Measurements from ENCODE around the gene RABAC1. TPM values are rescaled to one million over a fixed set of nuclear protein-coding genes. Genes with fewer than 3 reads are reported as not detected.

RABAC1 gene
- total and polyA plus RNA-seq, 10 of the 15 experiments (the other 5 are each of a cell fraction or from before 2014, with no cell fraction given) = 10.9 to 115 (median 49.2) TPM

GRCh38 chr19:41945135-41945766, 13.9 kb downstream of the RABAC1 start (continued):
- TF ChIP-seq CTCF (IDR thresholded peaks at IDR 0.05 in 2 of 3, conservative IDR thresholded peaks at IDR 0.05 in 1 of 3; ENCODE audit: control insufficient read depth in 2 of 3, extremely low read depth in 1 of 3, insufficient read depth in 1 of 3, low read depth in 3 of 3, low read length in 3 of 3) = no peak
- no peak for TF ChIP-seq ATF3 (IDR thresholded peaks at IDR 0.05; ENCODE audit: borderline replicate concordance, extremely low read depth, low read depth, low read length)
- TF ChIP-seq SMARCA5 (IDR thresholded peaks at IDR 0.05) = no peak
- TF ChIP-seq TCF3 (IDR thresholded peaks at IDR 0.05; ENCODE audit: borderline replicate concordance, insufficient read depth, low read depth, low read length) = peak; percentile 92
- TF ChIP-seq KAT2A (conservative IDR thresholded peaks at IDR 0.05; ENCODE audit: control insufficient read depth, low read depth, low read length) = no peak
- TF ChIP-seq ASH2L (IDR thresholded peaks at IDR 0.05; ENCODE audit: borderline replicate concordance, low read depth) = peak; percentile 99; the same call in 1 of the 2 replicates
- TF ChIP-seq ZNF274 (IDR thresholded peaks at IDR 0.05; ENCODE audit: insufficient read depth, insufficient read length) = no peak
- peak; percentile 81 for TF ChIP-seq BMI1 (IDR thresholded peaks at IDR 0.05; ENCODE audit: borderline replicate concordance)
- peak; percentile 76 for TF ChIP-seq RAD51 (IDR thresholded peaks at IDR 0.05)
- TF ChIP-seq ATF7 (IDR thresholded peaks at IDR 0.05; ENCODE audit: low read depth) = peak; percentile 97
- TF ChIP-seq MXI1 (IDR thresholded peaks at IDR 0.05; ENCODE audit: low read depth, low read length) = 0 out of 2 replicates have a peak, but pooled peaks have one; percentile 59
- peak; percentile 42; the same call in 1 of the 2 replicates for TF ChIP-seq RB1 (IDR thresholded peaks at IDR 0.05; ENCODE audit: borderline replicate concordance)
- TF ChIP-seq NR2F1 (conservative IDR thresholded peaks at IDR 0.05) = peak; percentile 100
- peak; percentile 86 for TF ChIP-seq RBBP5 (conservative IDR thresholded peaks at IDR 0.05)
- no peak for TF ChIP-seq POLR2AphosphoS2 (IDR thresholded peaks at IDR 0.05; ENCODE audit: low read depth, low read length)
- TF ChIP-seq IRF4 (IDR thresholded peaks at IDR 0.05; ENCODE audit: low read depth, low read length) = peak; percentile 60; the same call in 1 of the 2 replicates
- TF ChIP-seq MYB (IDR thresholded peaks at IDR 0.05; ENCODE audit: borderline replicate concordance, low read depth, low read length) = peak; percentile 65; the same call in 1 of the 2 replicates
- peak; percentile 97 to 98 for TF ChIP-seq BHLHE40 (IDR thresholded peaks at IDR 0.05; ENCODE audit: borderline replicate concordance in 1 of 2, low read depth in 2 of 2, low read length in 1 of 2)
- TF ChIP-seq GABPA (IDR thresholded peaks at IDR 0.05; ENCODE audit: low read depth) = peak; percentile 73; the same call in 1 of the 2 replicates
- TF ChIP-seq ZZZ3 (IDR thresholded peaks at IDR 0.05; ENCODE audit: control insufficient read depth, insufficient read length, low read depth) = no peak
- no peak for TF ChIP-seq ZNF24 (IDR thresholded peaks at IDR 0.05)
- TF ChIP-seq NRF1 (conservative IDR thresholded peaks at IDR 0.05; ENCODE audit: low read depth, low read length) = no peak
- peak; percentile 68; the same call in 1 of the 2 replicates for TF ChIP-seq FOXK2 (IDR thresholded peaks at IDR 0.05)
- TF ChIP-seq BRCA1 (IDR thresholded peaks at IDR 0.05; ENCODE audit: low read depth, low read length) = no peak
- peak; percentile 98 for TF ChIP-seq PAX5 (IDR thresholded peaks at IDR 0.05; ENCODE audit: borderline replicate concordance, low read depth, low read length)
- peak; percentile 98 for TF ChIP-seq DPF2 (IDR thresholded peaks at IDR 0.05)
- TF ChIP-seq CHD1 (IDR thresholded peaks at IDR 0.05; ENCODE audit: low read depth, low read length) = no peak
- TF ChIP-seq RELB (IDR thresholded peaks at IDR 0.05; ENCODE audit: low read depth) = peak; percentile 90; the same call in 1 of the 2 replicates
- TF ChIP-seq IKZF1 (conservative IDR thresholded peaks at IDR 0.05) = peak; percentile 95
- TF ChIP-seq MTA3 (IDR thresholded peaks at IDR 0.05; ENCODE audit: borderline replicate concordance, low read length) = peak; percentile 96; the same call in 1 of the 2 replicates
